ENCODE data around the gene RPS4Y2. TPM values are rescaled to one million over a fixed set of nuclear protein-coding genes. Genes with fewer than 3 reads are reported as not detected.

The RPS4Y2 gene
- total and polyA plus RNA-seq, 2 donors (not counting 3 experiments of a cell fraction or from before 2014, with no cell fraction given), result not detected

DNA sequence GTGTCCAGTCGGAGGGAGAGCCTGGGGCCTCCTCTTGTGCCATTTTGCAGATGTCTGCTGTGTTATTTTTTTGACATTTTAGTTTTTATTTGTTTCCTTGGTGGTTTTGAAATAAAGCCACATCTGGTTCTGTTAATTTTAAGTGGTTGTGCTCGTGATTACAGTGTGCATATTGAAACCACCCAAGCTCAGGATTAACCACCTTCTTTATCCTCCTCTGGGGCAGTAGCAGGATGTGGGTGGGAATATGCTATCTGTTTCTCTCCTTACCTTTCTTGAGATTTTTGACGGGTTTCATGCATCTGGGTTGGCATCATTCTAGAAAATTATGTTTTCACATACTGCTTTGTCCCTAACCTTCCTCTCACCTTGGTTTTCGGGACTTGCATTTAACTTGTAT is 20.2 kb downstream of the RPS4Y2 start:
- FAIRE-seq (no peak), DNase-seq (ENCODE audit: low read depth, low spot score) (no peak)
- ChIA-PET CTCF (no interaction called here), POLR2A (no interaction called here)
- no peaks in the 10 kb centered on the region for H3K4me1 ChIP-seq (ENCODE audit: control insufficient read depth, extremely low read depth, insufficient read depth, low read length)
- no peaks in the 10 kb centered on the region for H3K9me1 ChIP-seq (replicated peaks; ENCODE audit: control insufficient read depth, extremely low read depth, insufficient read depth, low read length)
- no peaks in the 10 kb centered on the region for H3K36me3 ChIP-seq (ENCODE audit: control insufficient read depth in 2 of 2, extremely low read depth in 1 of 2, insufficient read depth in 2 of 2, low read length in 2 of 2)
- BruUV-seq (replicated peaks), result no TSS peak
- dilution Hi-C loops (cut with MboI; ENCODE audit: extremely low pct_ligation_motif_present, low sequenced_read_pairs), result no loop called here
- H3K27ac ChIP-seq (ENCODE audit: insufficient read depth, low read depth, low read length), result no peak overlapping the region
- no peaks in the 10 kb centered on the region for H3K79me2 ChIP-seq (ENCODE audit: control insufficient read depth, insufficient read depth, low read length)
- intact Hi-C loops (cut with micrococcal nuclease), result no loop called here
- no peaks in the 10 kb centered on the region for H4K20me1 ChIP-seq (replicated peaks; ENCODE audit: control insufficient read depth, extremely low read depth, insufficient read depth, low read length)
- TF ChIP-seq, protein P1, sequence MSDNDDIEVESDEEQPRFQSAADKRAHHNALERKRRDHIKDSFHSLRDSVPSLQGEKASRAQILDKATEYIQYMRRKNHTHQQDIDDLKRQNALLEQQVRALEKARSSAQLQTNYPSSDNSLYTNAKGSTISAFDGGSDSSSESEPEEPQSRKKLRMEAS (IDR thresholded peaks at IDR 0.05; ENCODE audit: insufficient read depth, insufficient read length), result no peak
- TF ChIP-seq GATA2 (IDR thresholded peaks at IDR 0.05; ENCODE audit: insufficient read depth, insufficient read length, low read depth, low read length), result no peak
- no peak for TF ChIP-seq POLR2A (IDR thresholded peaks at IDR 0.05; ENCODE audit: low read depth, low read length)
- TF ChIP-seq FOS (IDR thresholded peaks at IDR 0.05; ENCODE audit: borderline replicate concordance, insufficient read depth, low read length), result no peak
- TF ChIP-seq JUN (IDR thresholded peaks at IDR 0.05; ENCODE audit: borderline replicate concordance, insufficient read depth, insufficient read length, low read depth), result no peak
- TF ChIP-seq, protein P2, sequence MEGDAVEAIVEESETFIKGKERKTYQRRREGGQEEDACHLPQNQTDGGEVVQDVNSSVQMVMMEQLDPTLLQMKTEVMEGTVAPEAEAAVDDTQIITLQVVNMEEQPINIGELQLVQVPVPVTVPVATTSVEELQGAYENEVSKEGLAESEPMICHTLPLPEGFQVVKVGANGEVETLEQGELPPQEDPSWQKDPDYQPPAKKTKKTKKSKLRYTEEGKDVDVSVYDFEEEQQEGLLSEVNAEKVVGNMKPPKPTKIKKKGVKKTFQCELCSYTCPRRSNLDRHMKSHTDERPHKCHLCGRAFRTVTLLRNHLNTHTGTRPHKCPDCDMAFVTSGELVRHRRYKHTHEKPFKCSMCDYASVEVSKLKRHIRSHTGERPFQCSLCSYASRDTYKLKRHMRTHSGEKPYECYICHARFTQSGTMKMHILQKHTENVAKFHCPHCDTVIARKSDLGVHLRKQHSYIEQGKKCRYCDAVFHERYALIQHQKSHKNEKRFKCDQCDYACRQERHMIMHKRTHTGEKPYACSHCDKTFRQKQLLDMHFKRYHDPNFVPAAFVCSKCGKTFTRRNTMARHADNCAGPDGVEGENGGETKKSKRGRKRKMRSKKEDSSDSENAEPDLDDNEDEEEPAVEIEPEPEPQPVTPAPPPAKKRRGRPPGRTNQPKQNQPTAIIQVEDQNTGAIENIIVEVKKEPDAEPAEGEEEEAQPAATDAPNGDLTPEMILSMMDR (IDR thresholded peaks at IDR 0.05; ENCODE audit: extremely low read depth in 1 of 2, insufficient read depth in 1 of 2, low read depth in 1 of 2, low read length in 2 of 2), result no peak
- no peak for TF ChIP-seq MYC (IDR thresholded peaks at IDR 0.05; ENCODE audit: low read depth, low read length)
- no peak for TF ChIP-seq EZH2 (IDR thresholded peaks at IDR 0.05; ENCODE audit: borderline replicate concordance, low read depth, low read length, severe bottlenecking)
- TF ChIP-seq POLR2AphosphoS5 (IDR thresholded peaks at IDR 0.05; ENCODE audit: insufficient read depth, low read depth, low read length), result no peak
- H3K9ac ChIP-seq (replicated peaks; ENCODE audit: extremely low read depth, insufficient read depth, low read length), result no peak overlapping the region
- no peak overlapping the region for H3K4me2 ChIP-seq (ENCODE audit: insufficient read depth, low read length)
- H3K27me3 ChIP-seq (ENCODE audit: control insufficient read depth in 2 of 2, insufficient read depth in 2 of 2, low read length in 2 of 2), result no peaks in the 10 kb centered on the region
- no peaks in the 10 kb centered on the region for H3K9me3 ChIP-seq (replicated peaks; ENCODE audit: control insufficient read depth, insufficient read depth, low read length)
- no peak overlapping the region for H2AFZ ChIP-seq (ENCODE audit: low read depth, low read length)
- H3K4me3 ChIP-seq (replicated peaks in 1 of 3; ENCODE audit: insufficient read depth in 1 of 3, low read depth in 1 of 3, low read length in 3 of 3), result no peak overlapping the region
